Parathyroid adenoma (tissue), 2 donors: ENCODE results near the gene FBXL20.
"Not testable (repeated sequence)": the region's sequence is repeated elsewhere in the genome, so short reads cannot be mapped to it uniquely, and the experiment has no call there.

Experiments
- H2AFZ ChIP-seq: fragments of 300-600 bp; sonication (generic); one replicate; pipeline ENCODE4 v1.7.0; 2017; ENCODE audit warnings: antibody characterized with exemption, mild to moderate bottlenecking
- H3K27ac ChIP-seq: fragments of 300-600 bp; sonication (generic); one replicate; pipeline ENCODE4 v1.7.0; 2017
- H3K27me3 ChIP-seq: fragments of 300-600 bp; sonication (generic); one replicate; pipeline ENCODE4 v1.7.0; 2017; ENCODE audit warnings: low read length; ENCODE audit not compliant: control insufficient read depth, insufficient read depth
- H3K36me3 ChIP-seq: fragments of 300-600 bp; sonication (generic); one replicate; pipeline ENCODE4 v1.7.0; 2017; ENCODE audit warnings: low read length; ENCODE audit not compliant: control insufficient read depth, insufficient read depth
- H3K4me1 ChIP-seq: fragments of 300-600 bp; sonication (generic); one replicate; pipeline ENCODE4 v1.7.0; 2017; ENCODE audit warnings: control low read depth
- H3K4me2 ChIP-seq: fragments of 300-600 bp; sonication (generic); one replicate; pipeline ENCODE4 v1.7.0; 2017; ENCODE audit warnings: low read length
- H3K4me3 ChIP-seq: fragments of 300-600 bp; sonication (generic); one replicate; pipeline ENCODE4 v1.7.0; 2017; ENCODE audit warnings: low read depth, low read length
- H3K79me2 ChIP-seq: fragments of 300-600 bp; sonication (generic); one replicate; pipeline ENCODE4 v1.7.0; 2017; ENCODE audit warnings: control low read depth
- H3K9ac ChIP-seq: fragments of 300-600 bp; sonication (generic); one replicate; pipeline ENCODE4 v1.7.0; 2017; ENCODE audit warnings: mild to moderate bottlenecking
- H3K9me3 ChIP-seq: fragments of 300-600 bp; sonication (generic); one replicate; pipeline ENCODE4 v1.7.0; 2017; ENCODE audit warnings: low read length; ENCODE audit not compliant: control insufficient read depth
- TF ChIP-seq, protein P1 (sequence below): fragments of 300-600 bp; sonication (generic); IDR thresholded peaks from one replicate; pipeline ENCODE4 v1.7.0; 2017; ENCODE audit warnings: antibody characterized with exemption, mild to moderate bottlenecking
- donor health status: primary hyperparathyroidism.

FBXL20 gene

GRCh38 chr17:39351508-39351907, 49.9 kb downstream of the FBXL20 start:
- no peaks in the 10 kb centered on the region for H3K27me3 ChIP-seq
- no peak overlapping the region for H2AFZ ChIP-seq
- H3K4me1 ChIP-seq, result no peaks in the 10 kb centered on the region
- H3K4me2 ChIP-seq, result no peak overlapping the region
- H3K27ac ChIP-seq, result no peak overlapping the region
- TF ChIP-seq, protein P1, sequence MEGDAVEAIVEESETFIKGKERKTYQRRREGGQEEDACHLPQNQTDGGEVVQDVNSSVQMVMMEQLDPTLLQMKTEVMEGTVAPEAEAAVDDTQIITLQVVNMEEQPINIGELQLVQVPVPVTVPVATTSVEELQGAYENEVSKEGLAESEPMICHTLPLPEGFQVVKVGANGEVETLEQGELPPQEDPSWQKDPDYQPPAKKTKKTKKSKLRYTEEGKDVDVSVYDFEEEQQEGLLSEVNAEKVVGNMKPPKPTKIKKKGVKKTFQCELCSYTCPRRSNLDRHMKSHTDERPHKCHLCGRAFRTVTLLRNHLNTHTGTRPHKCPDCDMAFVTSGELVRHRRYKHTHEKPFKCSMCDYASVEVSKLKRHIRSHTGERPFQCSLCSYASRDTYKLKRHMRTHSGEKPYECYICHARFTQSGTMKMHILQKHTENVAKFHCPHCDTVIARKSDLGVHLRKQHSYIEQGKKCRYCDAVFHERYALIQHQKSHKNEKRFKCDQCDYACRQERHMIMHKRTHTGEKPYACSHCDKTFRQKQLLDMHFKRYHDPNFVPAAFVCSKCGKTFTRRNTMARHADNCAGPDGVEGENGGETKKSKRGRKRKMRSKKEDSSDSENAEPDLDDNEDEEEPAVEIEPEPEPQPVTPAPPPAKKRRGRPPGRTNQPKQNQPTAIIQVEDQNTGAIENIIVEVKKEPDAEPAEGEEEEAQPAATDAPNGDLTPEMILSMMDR, result no peak
- no peaks in the 10 kb centered on the region for H3K36me3 ChIP-seq
- H3K4me3 ChIP-seq, result no peak overlapping the region
- peaks cover 16% of the 10 kb centered on the region for H3K79me2 ChIP-seq
- H3K9me3 ChIP-seq, result no peaks in the 10 kb centered on the region
- H3K9ac ChIP-seq, result no peak overlapping the region

DNA sequence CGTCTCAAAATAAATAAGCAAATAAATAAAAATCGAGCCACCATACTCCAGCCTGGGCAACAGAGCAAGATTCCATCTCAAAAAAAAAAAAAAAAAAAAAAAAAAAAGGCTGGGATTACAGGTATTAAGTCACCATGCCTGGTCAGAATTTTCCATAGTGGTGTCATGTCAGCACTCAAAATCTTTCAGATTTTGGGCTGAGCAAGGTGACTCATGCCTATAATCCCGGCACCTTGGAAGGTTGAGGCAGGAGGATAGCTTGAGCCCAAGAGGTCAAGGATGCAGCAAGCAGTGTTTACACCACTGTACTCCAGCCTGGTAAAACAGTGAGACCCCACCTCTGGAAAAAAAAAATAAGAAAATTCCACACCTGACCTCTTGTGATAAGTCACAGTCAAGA, 52.2 kb downstream of the FBXL20 start:
- no peak overlapping the region for H3K4me2 ChIP-seq
- no peaks in the 10 kb centered on the region for H3K27me3 ChIP-seq
- no peaks in the 10 kb centered on the region for H3K36me3 ChIP-seq
- no peaks in the 10 kb centered on the region for H3K9me3 ChIP-seq
- no peak overlapping the region for H3K4me3 ChIP-seq
- H2AFZ ChIP-seq, result no peak overlapping the region
- TF ChIP-seq, protein P1, result no peak
- no peak overlapping the region for H3K27ac ChIP-seq
- H3K79me2 ChIP-seq, result peaks cover 16% of the 10 kb centered on the region
- no peak overlapping the region for H3K9ac ChIP-seq
- H3K4me1 ChIP-seq, result no peaks in the 10 kb centered on the region

DNA sequence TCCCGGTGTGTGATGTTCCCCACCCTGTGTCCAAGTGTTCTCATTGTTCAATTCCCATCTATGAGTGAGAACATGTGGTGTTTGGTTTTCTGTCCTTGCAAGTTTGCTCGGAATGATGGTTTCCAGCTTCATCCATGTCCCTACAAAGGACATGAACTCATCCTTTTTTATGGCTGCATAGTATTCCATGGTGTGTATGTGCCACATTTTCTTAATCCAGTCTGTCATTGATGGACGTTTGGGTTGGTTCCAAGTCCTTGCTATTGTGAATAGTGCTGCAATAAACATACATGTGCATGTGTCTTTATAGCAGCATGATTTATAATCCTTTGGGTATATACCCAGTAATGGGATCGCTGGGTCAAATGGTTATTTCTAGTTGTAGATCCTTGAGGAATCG, 54.6 kb downstream of the FBXL20 start:
- not testable (repeated sequence) for H3K9ac ChIP-seq, H3K9me3 ChIP-seq, H3K27me3 ChIP-seq, H3K27ac ChIP-seq, H3K36me3 ChIP-seq, H3K4me2 ChIP-seq, H3K4me3 ChIP-seq, H2AFZ ChIP-seq, H3K4me1 ChIP-seq
- peaks cover 16% of the 10 kb centered on the region for H3K79me2 ChIP-seq

DNA sequence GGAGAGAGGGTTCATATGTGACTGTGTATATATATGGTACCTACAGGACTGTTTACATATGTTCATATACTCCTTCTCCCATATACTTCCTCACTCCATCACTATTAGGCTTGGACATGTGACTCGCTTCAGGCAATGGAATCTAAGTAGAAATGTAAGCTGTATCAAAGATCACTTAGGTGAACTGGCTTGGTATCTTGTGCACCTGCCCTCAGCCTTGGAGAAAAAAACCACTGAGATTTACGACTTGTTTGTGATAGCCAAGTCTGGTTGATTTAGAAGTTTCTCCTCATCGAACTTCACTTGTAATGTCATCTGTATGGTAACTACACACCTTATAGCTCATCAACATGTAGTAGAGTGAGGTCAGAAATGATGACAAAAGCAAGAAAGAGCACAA, 59.9 kb downstream of the FBXL20 start:
- Histone ChIP-seq H3K9me3 (no peaks in the 10 kb centered on the region), H3K79me2 (no peaks in the 10 kb centered on the region), H3K36me3 (no peaks in the 10 kb centered on the region), H3K27me3 (no peaks in the 10 kb centered on the region), H2AFZ (no peak overlapping the region), H3K9ac (no peak overlapping the region), H3K27ac (no peak overlapping the region), H3K4me2 (no peak overlapping the region), H3K4me1 (no peaks in the 10 kb centered on the region), H3K4me3 (no peak overlapping the region)
- TF ChIP-seq, protein P1, result no peak

DNA sequence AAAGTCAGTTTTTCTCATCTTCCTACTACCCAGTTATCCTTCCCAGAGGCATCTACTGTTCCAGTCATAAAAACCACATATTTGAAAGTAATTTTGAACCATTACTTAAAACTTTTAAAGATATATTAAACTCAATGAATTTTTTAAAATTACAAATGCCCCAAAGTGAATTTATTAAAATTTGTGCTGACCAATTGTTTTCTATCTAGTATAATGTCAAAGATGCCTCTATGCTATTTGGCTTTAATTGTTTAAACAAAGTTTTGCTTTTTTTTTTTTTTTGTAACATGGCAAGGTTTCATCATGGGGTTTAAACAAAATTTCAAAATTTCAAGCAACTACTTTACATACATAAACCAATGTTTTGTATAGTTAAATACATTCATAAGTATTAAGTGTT, 60.7 kb downstream of the FBXL20 start:
- H3K9me3 ChIP-seq, result no peaks in the 10 kb centered on the region
- no peak overlapping the region for H3K9ac ChIP-seq
- TF ChIP-seq, protein P1, result no peak
- H3K4me3 ChIP-seq, result no peak overlapping the region
- no peaks in the 10 kb centered on the region for H3K4me1 ChIP-seq
- no peaks in the 10 kb centered on the region for H3K79me2 ChIP-seq
- H2AFZ ChIP-seq, result no peak overlapping the region
- no peak overlapping the region for H3K27ac ChIP-seq
- no peaks in the 10 kb centered on the region for H3K36me3 ChIP-seq
- no peak overlapping the region for H3K4me2 ChIP-seq
- H3K27me3 ChIP-seq, result no peaks in the 10 kb centered on the region
